OCI-LY7 (cell line): ENCODE measurements around the gene CDH22.

Experiments used
- EZH2phosphoT487 ChIP-seq: fragments of 200-600 bp; sonication (generic); IDR thresholded peaks from 2 replicates; pipeline ENCODE4 v1.6.1; 2018; ENCODE audit warnings: low read depth, borderline replicate concordance, mild to moderate bottlenecking, mixed run types, antibody characterized with exemption, low read length, moderate library complexity, mixed read lengths
- TF ChIP-seq, protein P1 (sequence below): fragments of 200-600 bp; sonication (generic); conservative IDR thresholded peaks from 2 replicates; pipeline ENCODE4 v1.5.1; 2014; ENCODE audit warnings: mild to moderate bottlenecking, antibody characterized with exemption, low read length, moderate library complexity, mixed read lengths

DNA sequence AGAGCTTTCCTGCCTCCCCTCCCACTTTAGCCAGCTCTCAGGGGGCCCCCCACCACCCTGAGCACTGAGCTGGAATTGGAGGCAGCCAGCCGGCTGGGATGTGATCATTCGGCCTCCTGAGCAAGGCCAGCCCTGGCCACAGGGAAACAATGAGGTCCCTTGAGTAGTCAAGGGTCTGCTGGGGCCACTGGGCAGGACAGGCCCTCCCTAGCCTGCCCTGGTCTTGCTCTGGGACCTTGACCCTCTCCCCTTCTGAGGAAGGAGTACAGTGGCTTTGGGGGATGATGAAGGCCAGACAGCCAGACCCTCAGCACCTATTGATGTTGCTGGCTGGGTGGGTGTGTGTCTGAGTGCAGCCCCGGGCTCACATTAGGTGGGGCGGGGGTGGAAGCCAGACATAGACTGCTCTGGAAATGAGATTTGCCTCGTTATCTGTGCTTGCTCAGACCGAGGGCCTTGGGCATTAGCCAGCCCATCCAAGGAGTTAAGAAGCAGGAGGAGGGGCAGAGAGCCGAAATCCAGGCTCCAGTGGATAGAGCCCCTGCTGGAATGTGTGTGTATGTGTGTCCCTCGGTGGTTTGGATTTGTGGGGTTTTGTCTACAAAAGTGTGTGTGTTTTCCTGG lies 168.9 kb downstream of the CDH22 start:
- TF ChIP-seq, protein P1, sequence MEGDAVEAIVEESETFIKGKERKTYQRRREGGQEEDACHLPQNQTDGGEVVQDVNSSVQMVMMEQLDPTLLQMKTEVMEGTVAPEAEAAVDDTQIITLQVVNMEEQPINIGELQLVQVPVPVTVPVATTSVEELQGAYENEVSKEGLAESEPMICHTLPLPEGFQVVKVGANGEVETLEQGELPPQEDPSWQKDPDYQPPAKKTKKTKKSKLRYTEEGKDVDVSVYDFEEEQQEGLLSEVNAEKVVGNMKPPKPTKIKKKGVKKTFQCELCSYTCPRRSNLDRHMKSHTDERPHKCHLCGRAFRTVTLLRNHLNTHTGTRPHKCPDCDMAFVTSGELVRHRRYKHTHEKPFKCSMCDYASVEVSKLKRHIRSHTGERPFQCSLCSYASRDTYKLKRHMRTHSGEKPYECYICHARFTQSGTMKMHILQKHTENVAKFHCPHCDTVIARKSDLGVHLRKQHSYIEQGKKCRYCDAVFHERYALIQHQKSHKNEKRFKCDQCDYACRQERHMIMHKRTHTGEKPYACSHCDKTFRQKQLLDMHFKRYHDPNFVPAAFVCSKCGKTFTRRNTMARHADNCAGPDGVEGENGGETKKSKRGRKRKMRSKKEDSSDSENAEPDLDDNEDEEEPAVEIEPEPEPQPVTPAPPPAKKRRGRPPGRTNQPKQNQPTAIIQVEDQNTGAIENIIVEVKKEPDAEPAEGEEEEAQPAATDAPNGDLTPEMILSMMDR = no peak
- TF ChIP-seq EZH2phosphoT487 = no peak
